ENCODE data around the gene ZNF346.

Gene ZNF346

GRCh38 chr5:177065491-177065890, 43.0 kb downstream of the ZNF346 start:
- no peak for DNase-seq

- DNase-seq = no peak
Observed at GRCh38 chr5:177066224-177066623, 43.7 kb downstream of the ZNF346 start.

- no peak for DNase-seq
Observed at GRCh38 chr5:177067503-177067902, 45.0 kb downstream of the ZNF346 start.

GRCh38 chr5:177070536-177071191, 48.2 kb downstream of the ZNF346 start:
- DNase-seq = no peak

- DNase-seq = peak; percentile 70
Observed at GRCh38 chr5:177071666-177072385, 49.3 kb downstream of the ZNF346 start.

- no peak for DNase-seq
Observed at GRCh38 chr5:177077335-177077734, 54.8 kb downstream of the ZNF346 start.

GRCh38 chr5:177079606-177080005, 57.1 kb downstream of the ZNF346 start:
- DNase-seq = no peak

GRCh38 chr5:177080265-177080664, 57.8 kb downstream of the ZNF346 start:
- no peak for DNase-seq

GRCh38 chr5:177081859-177082258, 59.4 kb downstream of the ZNF346 start:
- no peak for DNase-seq

GRCh38 chr5:177083357-177083756, 60.9 kb downstream of the ZNF346 start:
- DNase-seq = no peak

- no peak for DNase-seq
Observed at GRCh38 chr5:177084175-177084574, 61.7 kb downstream of the ZNF346 start.

GRCh38 chr5:177085985-177086653, 63.6 kb downstream of the ZNF346 start:
- peak; percentile 61 for DNase-seq

GRCh38 chr5:177086654-177087397, 64.3 kb downstream of the ZNF346 start, which contains the start of gene FGFR4:
FGFR4 (plus strand) TSS chr5:177086915; CDS start chr5:177089603, 2,688 bp downstream.
- peak; percentile 92 for DNase-seq

- no peak for DNase-seq
Observed at GRCh38 chr5:177087398-177088005, 65.0 kb downstream of the ZNF346 start.

GRCh38 chr5:177089127-177089526, 66.6 kb downstream of the ZNF346 start:
- no peak for DNase-seq

- no peak for DNase-seq
Observed at GRCh38 chr5:177089825-177090641, 67.5 kb downstream of the ZNF346 start.

GRCh38 chr5:177090813-177091212, 68.3 kb downstream of the ZNF346 start:
- no peak for DNase-seq

GRCh38 chr5:177091232-177091631, 68.7 kb downstream of the ZNF346 start:
- DNase-seq = no peak

GRCh38 chr5:177092178-177093081, 69.9 kb downstream of the ZNF346 start:
- no peak for DNase-seq

GRCh38 chr5:177093082-177093712, 70.7 kb downstream of the ZNF346 start:
- no peak for DNase-seq
